Lower leg skin (tissue), 4 donors: ENCODE data around the gene SPEF1. TPM values are rescaled to one million over a fixed set of nuclear protein-coding genes. Genes with fewer than 3 reads are reported as not detected.

ENCODE experiments used
- DNase-seq, 2 donors: peaks; one replicate each; pipeline ENCODE4 v3.0.0-alpha.2; 2019; ENCODE audit warnings: low spot score in 2 of 2
- H3K4me3 ChIP-seq: fragments of 200-600 bp; sonication (generic); 2 replicates; pipeline ENCODE4 v1.5.1; 2017; ENCODE audit warnings: mild to moderate bottlenecking, low read depth; ENCODE audit not compliant: poor library complexity, severe bottlenecking
- CTCF ChIP-seq, 3 donors: fragments of 450-650 bp; IDR thresholded peaks; one replicate each; pipeline ENCODE4 v1.5.1; 2016; ENCODE audit warnings: antibody characterized with exemption in 3 of 3, mild to moderate bottlenecking in 3 of 3, moderate library complexity in 2 of 3
- POLR2A ChIP-seq, 2 donors: fragments of 450-650 bp; IDR thresholded peaks; one replicate each; pipeline ENCODE4 v1.6.1; 2016 to 2017; ENCODE audit warnings: antibody characterized with exemption in 2 of 2, mild to moderate bottlenecking in 1 of 2, moderate library complexity in 1 of 2
- WGBS, 2 donors: methylation state at CpG; one replicate each; pipeline ENCODE4 v1.1.5; 2018; 5-methylcytosine and 5-hydroxymethylcytosine counted together
- intact Hi-C: fragments of 100-400 bp; cut with DNase I; formaldehyde crosslinking; loops from one replicate; pipeline ENCODE4 v1.15.0; 2023; ENCODE audit warnings: low total_unique reads
- total RNA-seq, 4 donors: library from RNA; depleted of rRNA; stranded (reverse); fragments of >200 nt; gene quantifications; one replicate each; pipeline ENCODE4 v1.1.0, GENCODE V29; 2016

SPEF1 gene
- total RNA-seq, 4 donors from 2014 or later: 0.13 TPM; not detected in 3

GRCh38 chr20:3747471-3747870 lies 33.8 kb downstream of the SPEF1 start:
- TF ChIP-seq CTCF (IDR thresholded peaks at IDR 0.05): no peak
- TF ChIP-seq POLR2A (IDR thresholded peaks at IDR 0.05): no peak
- H3K4me3 ChIP-seq: no peak overlapping the region
- intact Hi-C loops: no loop called here
- DNase-seq: no peak
- 89 to 92% methylated on average over 2 of the region's 2 CpGs for WGBS, 2 donors

- intact Hi-C loops: no loop called here
- no peak for TF ChIP-seq POLR2A (IDR thresholded peaks at IDR 0.05)
- no peak for TF ChIP-seq CTCF (IDR thresholded peaks at IDR 0.05)
- WGBS, 2 donors: 87% methylated on average over 11 of the region's 11 CpGs
- no peak overlapping the region for H3K4me3 ChIP-seq
- no peak for DNase-seq
Observed at GRCh38 chr20:3745686-3746173, 35.5 kb downstream of the SPEF1 start.

GRCh38 chr20:3744806-3745685 lies 36.2 kb downstream of the SPEF1 start:
- peak; percentile 47 to 92 for DNase-seq

GRCh38 chr20:3744037-3744436 lies 37.2 kb downstream of the SPEF1 start:
- H3K4me3 ChIP-seq: no peak overlapping the region
- TF ChIP-seq CTCF (IDR thresholded peaks at IDR 0.05) (no peak), POLR2A (IDR thresholded peaks at IDR 0.05) (no peak)
- intact Hi-C loops: no loop called here
- no peak for DNase-seq
- WGBS, 2 donors: 88 to 94% methylated on average over 1 of the region's 1 CpG

More at GRCh38 chr20:3744806-3745685, 36.2 kb downstream of the SPEF1 start:
- TF ChIP-seq CTCF (IDR thresholded peaks at IDR 0.05): no peak
- no peak for TF ChIP-seq POLR2A (IDR thresholded peaks at IDR 0.05)
- 48 to 51% methylated on average over 45 of the region's 45 CpGs for WGBS, 2 donors
- intact Hi-C loops: no loop called here
- no peak overlapping the region for H3K4me3 ChIP-seq

- WGBS, 2 donors: 71 to 93% methylated on average over 2 of the region's 2 CpGs
- intact Hi-C loops: no loop called here
- DNase-seq: no peak
- no peak overlapping the region for H3K4me3 ChIP-seq
- TF ChIP-seq POLR2A (IDR thresholded peaks at IDR 0.05) (no peak), CTCF (IDR thresholded peaks at IDR 0.05) (no peak)
Observed at GRCh38 chr20:3743251-3743650, 38.0 kb downstream of the SPEF1 start.
